ENCODE data around the gene SLC38A2.

GRCh38 chr12:46378530-46378929 lies 6.0 kb upstream of the SLC38A2 start:
- TF ChIP-seq CTCF (IDR thresholded peaks at IDR 0.05) (no peak), POLR2AphosphoS5 (IDR thresholded peaks at IDR 0.05) (no peak), POLR2A (IDR thresholded peaks at IDR 0.05) (no peak)
